NCI-H82 (cell line): ENCODE measurements around the gene GALNT3.

Experiments used
- DNase-seq: peaks from one replicate; lab custom pipeline; 2025; lab: John Stamatoyannopoulos, UW

Gene GALNT3

GRCh38 chr2:165793779-165794535 lies at the start of gene GALNT3:
Gene GALNT3, minus strand, starts transcription at chr2:165794247. Its CDS starts 23,547 bp downstream, at chr2:165770700.
- DNase-seq, result peak; percentile 47

- no peak for DNase-seq
Measured at GRCh38 chr2:165843351-165843750, 49.3 kb upstream of the GALNT3 start.

GRCh38 chr2:165840333-165840958 lies 46.4 kb upstream of the GALNT3 start:
- DNase-seq, result no peak

- DNase-seq, result no peak
Measured at GRCh38 chr2:165839610-165840009, 45.6 kb upstream of the GALNT3 start.

- peak; percentile 38 for DNase-seq
Measured at GRCh38 chr2:165837122-165837521, 43.1 kb upstream of the GALNT3 start.

GRCh38 chr2:165835363-165835762 lies 41.3 kb upstream of the GALNT3 start:
- DNase-seq, result no peak

- DNase-seq, result no peak
Measured at GRCh38 chr2:165833156-165833555, 39.1 kb upstream of the GALNT3 start.

- DNase-seq, result no peak
Measured at GRCh38 chr2:165827921-165828276, 33.9 kb upstream of the GALNT3 start.

GRCh38 chr2:165827016-165827920 lies 33.2 kb upstream of the GALNT3 start:
- no peak for DNase-seq

GRCh38 chr2:165825041-165825440 lies 31.0 kb upstream of the GALNT3 start:
- DNase-seq, result no peak

- no peak for DNase-seq
Measured at GRCh38 chr2:165820296-165820695, 26.2 kb upstream of the GALNT3 start.

GRCh38 chr2:165818920-165819319 lies 24.9 kb upstream of the GALNT3 start:
- no peak for DNase-seq

- no peak for DNase-seq
Measured at GRCh38 chr2:165815299-165816141, 21.5 kb upstream of the GALNT3 start.

GRCh38 chr2:165814473-165814872 lies 20.4 kb upstream of the GALNT3 start:
- no peak for DNase-seq

- DNase-seq, result no peak
Measured at GRCh38 chr2:165811592-165812370, 17.7 kb upstream of the GALNT3 start.

GRCh38 chr2:165810418-165810817 lies 16.4 kb upstream of the GALNT3 start:
- no peak for DNase-seq

- no peak for DNase-seq
Measured at GRCh38 chr2:165804719-165805118, 10.7 kb upstream of the GALNT3 start.

- no peak for DNase-seq
Measured at GRCh38 chr2:165803123-165803760, 9.2 kb upstream of the GALNT3 start.

GRCh38 chr2:165801176-165801575 lies 7.1 kb upstream of the GALNT3 start:
- DNase-seq, result no peak

GRCh38 chr2:165796819-165797530 lies 2.9 kb upstream of the GALNT3 start:
- no peak for DNase-seq
